Right renal cortex interstitium (tissue), 3 donors: ENCODE measurements around the gene OGFR. TPM values are rescaled to one million over a fixed set of nuclear protein-coding genes. Genes with fewer than 3 reads are reported as not detected.

Experiments used
- DNase-seq, 3 donors: peaks; one replicate each; pipeline ENCODE4 v3.0.0-alpha.2; 2013; ENCODE audit warnings: low read depth in 3 of 3, low spot score in 2 of 3
- polyA plus RNA-seq, 3 donors: library from polyadenylated mRNA; unstranded; fragments of 120-200 nt; gene quantifications; one replicate each; pipeline ENCODE4 v1.2.1, GENCODE V29; 2013; ENCODE audit not compliant: insufficient read length in 3 of 3

The OGFR gene
- polyA plus RNA-seq, 3 donors = 23.9 to 24.5 (median 24.2) TPM

- DNase-seq = no peak
These were observed 20.1 kb downstream of the OGFR start for GRCh38 chr20:62824476-62825332.

- no peak for DNase-seq
These were observed 20.8 kb downstream of the OGFR start for GRCh38 chr20:62825333-62825985.

GRCh38 chr20:62825986-62826645, 21.5 kb downstream of the OGFR start:
- no peak for DNase-seq

GRCh38 chr20:62826646-62827310, 22.1 kb downstream of the OGFR start:
- no peak for DNase-seq

- DNase-seq = no peak
These were observed 22.8 kb downstream of the OGFR start for GRCh38 chr20:62827311-62828038.

- no peak for DNase-seq
These were observed 23.4 kb downstream of the OGFR start for GRCh38 chr20:62828051-62828450.

GRCh38 chr20:62828511-62829230, 24.0 kb downstream of the OGFR start:
- DNase-seq = no peak

GRCh38 chr20:62829231-62830230, 24.9 kb downstream of the OGFR start:
- no peak for DNase-seq

- DNase-seq = no peak
These were observed 25.6 kb downstream of the OGFR start for GRCh38 chr20:62830251-62830650.

- DNase-seq = no peak
These were observed 26.2 kb downstream of the OGFR start for GRCh38 chr20:62830821-62831220.

GRCh38 chr20:62831361-62831788, 26.7 kb downstream of the OGFR start:
- DNase-seq = no peak

GRCh38 chr20:62831854-62832211, 27.2 kb downstream of the OGFR start:
- DNase-seq = no peak

GRCh38 chr20:62832212-62832922, 27.7 kb downstream of the OGFR start:
- DNase-seq = no peak

GRCh38 chr20:62832951-62833391, 28.3 kb downstream of the OGFR start:
- DNase-seq = no peak

- no peak for DNase-seq
These were observed 30.5 kb downstream of the OGFR start for GRCh38 chr20:62834967-62835730.

- DNase-seq = no peak
These were observed 31.6 kb downstream of the OGFR start for GRCh38 chr20:62835931-62836861.
